ENCODE measurements around the gene PTPN3. TPM values are rescaled to one million over a fixed set of nuclear protein-coding genes. Genes with fewer than 3 reads are reported as not detected.

Gene PTPN3
- total RNA-seq, 3 donors from 2014 or later (not counting 1 experiment from before 2014, with no cell fraction given), result not detected

DNA sequence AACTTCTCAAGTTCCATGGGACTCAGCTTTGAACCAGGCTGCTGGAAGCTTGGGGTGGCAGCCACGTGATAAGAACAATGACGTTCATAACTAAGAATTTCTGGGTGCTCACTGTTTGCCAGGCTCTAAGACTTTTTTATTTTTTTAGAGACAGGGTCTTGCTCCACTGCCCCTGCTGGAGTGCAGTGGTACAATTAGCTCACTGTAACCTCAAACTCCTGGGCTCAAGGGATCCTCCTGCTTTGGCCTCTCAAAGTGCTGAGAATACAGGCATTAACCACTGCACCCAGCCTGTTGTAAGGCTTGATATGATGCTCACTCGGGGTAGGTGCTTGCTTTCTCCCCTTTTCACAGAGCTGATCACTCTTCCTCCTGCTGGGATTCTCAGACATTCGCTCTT lies 38.7 kb downstream of the PTPN3 start:
- Histone ChIP-seq H3K27me3 (ENCODE audit: control insufficient read depth, insufficient read depth, low read length) (no peaks in the 10 kb centered on the region), H3K36me3 (ENCODE audit: control insufficient read depth, insufficient read depth, low read length) (no peaks in the 10 kb centered on the region), H3K27ac (ENCODE audit: low read length) (no peak overlapping the region), H3K4me3 (ENCODE audit: low read length) (no peak overlapping the region), H3K9me3 (ENCODE audit: control insufficient read depth, insufficient read depth, low read length) (no peaks in the 10 kb centered on the region), H3K4me1 (ENCODE audit: control insufficient read depth, insufficient read depth, low read length) (no peaks in the 10 kb centered on the region)
- Mint-ChIP-seq H3K36me3 (no peaks in the 10 kb centered on the region), H3K4me3 (no peak overlapping the region), H3K4me1 (no peaks in the 10 kb centered on the region), H3K27me3 (ENCODE audit: low read depth in 2 of 2) (peaks cover 15 to 34% of the 10 kb centered on the region in 2 donors), H3K9me3 (no peaks in the 10 kb centered on the region), H3K27ac (no peak overlapping the region)
- TF ChIP-seq, protein P1, sequence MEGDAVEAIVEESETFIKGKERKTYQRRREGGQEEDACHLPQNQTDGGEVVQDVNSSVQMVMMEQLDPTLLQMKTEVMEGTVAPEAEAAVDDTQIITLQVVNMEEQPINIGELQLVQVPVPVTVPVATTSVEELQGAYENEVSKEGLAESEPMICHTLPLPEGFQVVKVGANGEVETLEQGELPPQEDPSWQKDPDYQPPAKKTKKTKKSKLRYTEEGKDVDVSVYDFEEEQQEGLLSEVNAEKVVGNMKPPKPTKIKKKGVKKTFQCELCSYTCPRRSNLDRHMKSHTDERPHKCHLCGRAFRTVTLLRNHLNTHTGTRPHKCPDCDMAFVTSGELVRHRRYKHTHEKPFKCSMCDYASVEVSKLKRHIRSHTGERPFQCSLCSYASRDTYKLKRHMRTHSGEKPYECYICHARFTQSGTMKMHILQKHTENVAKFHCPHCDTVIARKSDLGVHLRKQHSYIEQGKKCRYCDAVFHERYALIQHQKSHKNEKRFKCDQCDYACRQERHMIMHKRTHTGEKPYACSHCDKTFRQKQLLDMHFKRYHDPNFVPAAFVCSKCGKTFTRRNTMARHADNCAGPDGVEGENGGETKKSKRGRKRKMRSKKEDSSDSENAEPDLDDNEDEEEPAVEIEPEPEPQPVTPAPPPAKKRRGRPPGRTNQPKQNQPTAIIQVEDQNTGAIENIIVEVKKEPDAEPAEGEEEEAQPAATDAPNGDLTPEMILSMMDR (IDR thresholded peaks at IDR 0.05), result no peak
- WGBS (ENCODE audit: insufficient coverage), result 77% methylated on average over 4 of the region's 4 CpGs
- no peak for ATAC-seq
- no peak for DNase-seq
- intact Hi-C loops (cut with micrococcal nuclease), result no loop called here

DNA sequence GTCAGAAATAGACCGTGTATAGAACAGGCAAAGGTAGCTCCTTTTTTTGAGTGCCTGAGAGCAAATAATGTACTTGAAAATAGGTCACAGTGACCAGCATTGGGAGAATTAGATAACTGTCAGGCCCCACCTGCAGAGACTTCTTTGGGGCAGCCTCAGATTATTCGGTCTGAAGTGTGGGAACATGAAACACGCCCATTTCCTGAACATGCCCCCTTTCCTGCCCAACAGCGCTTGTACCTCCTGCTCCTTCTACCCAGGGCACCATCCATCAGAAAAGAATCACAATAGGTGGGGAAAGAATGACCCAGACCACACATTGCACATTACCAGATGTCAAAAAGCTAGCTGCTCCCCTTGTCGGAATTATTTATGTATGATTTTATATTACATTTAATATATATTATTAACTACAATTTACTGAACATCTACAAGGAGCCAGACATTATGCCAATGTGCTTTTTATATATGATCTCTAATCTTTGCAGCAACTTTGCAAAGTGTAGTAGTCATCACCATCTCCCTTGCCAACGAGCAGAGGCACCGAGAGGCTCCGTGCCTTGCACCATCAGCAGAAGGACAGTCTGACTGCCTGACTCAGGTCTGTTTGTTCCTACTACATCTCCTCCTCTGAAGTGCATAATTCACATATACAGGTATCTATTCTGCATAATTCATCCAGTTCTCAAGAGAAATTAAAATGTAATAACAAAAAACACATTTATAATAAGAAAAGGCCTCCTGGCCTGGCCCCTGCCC lies 39.5 kb downstream of the PTPN3 start:
- intact Hi-C loops (cut with micrococcal nuclease), result no loop called here
- Histone ChIP-seq H3K9me3 (ENCODE audit: control insufficient read depth, insufficient read depth, low read length) (no peaks in the 10 kb centered on the region), H3K4me1 (ENCODE audit: control insufficient read depth, insufficient read depth, low read length) (no peaks in the 10 kb centered on the region), H3K4me3 (ENCODE audit: low read length) (no peak overlapping the region), H3K27me3 (ENCODE audit: control insufficient read depth, insufficient read depth, low read length) (no peaks in the 10 kb centered on the region), H3K27ac (ENCODE audit: low read length) (no peak overlapping the region), H3K36me3 (ENCODE audit: control insufficient read depth, insufficient read depth, low read length) (no peaks in the 10 kb centered on the region)
- TF ChIP-seq, protein P1 (IDR thresholded peaks at IDR 0.05), result no peak
- no peak for DNase-seq
- Mint-ChIP-seq H3K4me3 (no peak overlapping the region), H3K9me3 (no peaks in the 10 kb centered on the region), H3K36me3 (no peaks in the 10 kb centered on the region), H3K4me1 (no peaks in the 10 kb centered on the region), H3K27ac (no peak overlapping the region), H3K27me3 (ENCODE audit: low read depth in 2 of 2) (peaks cover 18 to 32% of the 10 kb centered on the region in 2 donors)
- WGBS (ENCODE audit: insufficient coverage), result 56% methylated on average over 7 of the region's 8 CpGs
- ATAC-seq, result no peak

DNA sequence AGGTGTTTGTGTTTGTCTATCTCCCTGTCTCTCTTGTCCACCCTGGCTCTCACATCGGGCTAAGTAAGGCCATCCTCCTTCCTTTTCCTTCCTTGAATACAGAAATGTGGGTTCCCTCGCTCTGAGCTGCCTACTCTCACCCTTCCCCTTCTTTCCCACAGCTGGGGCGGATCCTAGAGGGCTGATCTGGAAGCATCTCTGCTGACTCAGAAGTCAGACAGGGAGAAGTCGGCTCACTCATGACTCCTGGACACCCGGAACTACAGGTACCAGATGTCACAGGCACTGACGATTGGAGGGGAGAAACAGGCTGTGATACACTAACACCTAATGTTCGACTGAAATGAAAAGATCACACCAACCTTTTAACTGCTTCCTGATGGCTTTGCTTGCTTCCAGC lies 41.3 kb downstream of the PTPN3 start:
- 82% methylated on average over 7 of the region's 7 CpGs for WGBS (ENCODE audit: insufficient coverage)
- ATAC-seq (no peak), DNase-seq (no peak)
- H3K9me3 ChIP-seq (ENCODE audit: control insufficient read depth, insufficient read depth, low read length), result no peaks in the 10 kb centered on the region
- Mint-ChIP-seq H3K9me3 (no peaks in the 10 kb centered on the region), H3K27me3 (ENCODE audit: low read depth in 2 of 2) (peaks cover 18 to 19% of the 10 kb centered on the region in 2 donors), H3K4me3 (no peak overlapping the region), H3K27ac (no peak overlapping the region), H3K36me3 (no peaks in the 10 kb centered on the region), H3K4me1 (no peaks in the 10 kb centered on the region)
- TF ChIP-seq, protein P1 (IDR thresholded peaks at IDR 0.05), result no peak
- no peak overlapping the region for H3K4me3 ChIP-seq (ENCODE audit: low read length)
- intact Hi-C loops (cut with micrococcal nuclease), result no loop called here
- no peaks in the 10 kb centered on the region for H3K27me3 ChIP-seq (ENCODE audit: control insufficient read depth, insufficient read depth, low read length)
- no peaks in the 10 kb centered on the region for H3K4me1 ChIP-seq (ENCODE audit: control insufficient read depth, insufficient read depth, low read length)
- H3K36me3 ChIP-seq (ENCODE audit: control insufficient read depth, insufficient read depth, low read length), result no peaks in the 10 kb centered on the region
- no peak overlapping the region for H3K27ac ChIP-seq (ENCODE audit: low read length)

DNA sequence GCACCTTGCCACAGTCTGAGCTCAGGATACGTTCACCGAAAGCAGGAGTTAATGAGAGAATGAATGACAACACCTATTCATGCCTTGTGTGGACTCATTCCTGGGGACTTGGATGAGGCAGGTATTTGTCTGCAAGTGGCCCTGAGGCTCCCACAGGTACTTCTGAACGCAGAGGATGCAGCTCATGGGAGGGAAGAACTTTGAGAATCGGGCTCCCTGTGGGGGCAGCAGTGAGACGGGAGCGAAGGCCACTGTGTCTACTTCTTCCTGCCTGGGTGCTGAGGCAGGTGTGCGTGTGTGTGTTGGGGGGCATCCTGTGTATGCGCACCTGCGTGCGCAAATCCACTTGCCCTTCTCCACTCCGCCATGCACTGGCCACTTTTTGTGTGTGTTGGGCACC lies 42.2 kb downstream of the PTPN3 start:
- intact Hi-C loops (cut with micrococcal nuclease), result no loop called here
- Mint-ChIP-seq H3K4me1 (no peaks in the 10 kb centered on the region), H3K4me3 (no peak overlapping the region), H3K27ac (no peak overlapping the region), H3K27me3 (ENCODE audit: low read depth in 2 of 2) (peaks cover 18 to 19% of the 10 kb centered on the region in 2 donors), H3K9me3 (no peaks in the 10 kb centered on the region), H3K36me3 (no peaks in the 10 kb centered on the region)
- no peaks in the 10 kb centered on the region for H3K4me1 ChIP-seq (ENCODE audit: control insufficient read depth, insufficient read depth, low read length)
- no peak overlapping the region for H3K4me3 ChIP-seq (ENCODE audit: low read length)
- DNase-seq (no peak), ATAC-seq (no peak)
- no peaks in the 10 kb centered on the region for H3K36me3 ChIP-seq (ENCODE audit: control insufficient read depth, insufficient read depth, low read length)
- TF ChIP-seq, protein P1 (IDR thresholded peaks at IDR 0.05), result no peak
- 68% methylated on average over 11 of the region's 11 CpGs for WGBS (ENCODE audit: insufficient coverage)
- H3K27ac ChIP-seq (ENCODE audit: low read length), result no peak overlapping the region
- H3K27me3 ChIP-seq (ENCODE audit: control insufficient read depth, insufficient read depth, low read length), result no peaks in the 10 kb centered on the region
- no peaks in the 10 kb centered on the region for H3K9me3 ChIP-seq (ENCODE audit: control insufficient read depth, insufficient read depth, low read length)

Measured in natural killer cell (primary cell).